Prostate gland (tissue), 2 donors: Measurements from ENCODE around the gene TBC1D22B. TPM values are rescaled to one million over a fixed set of nuclear protein-coding genes. Genes with fewer than 3 reads are reported as not detected.
A peak's percentile ranks its signal among the peaks of the same experiment; 100 is the strongest.

Source experiments
- DNase-seq: peaks from one replicate; pipeline ENCODE4 v3.0.0-alpha.2; 2019; ENCODE audit warnings: low spot score
- H3K27ac ChIP-seq, 2 donors: fragments of 200-600 bp; sonication (generic); 2 replicates each; pipeline ENCODE4 v1.5.1; 2017 to 2019
- H3K27me3 ChIP-seq: fragments of 200-600 bp; sonication (generic); replicated peaks from 2 replicates; pipeline ENCODE4 v1.5.1; 2019; ENCODE audit not compliant: insufficient read depth
- H3K36me3 ChIP-seq, 2 donors: fragments of 200-600 bp; sonication (generic); 1 replicate in 1 of 2; 2 replicates in 1 of 2; pipeline versions ENCODE4 v1.5.1 to v1.8.1; 2017 to 2019
- H3K4me1 ChIP-seq: fragments of 200-600 bp; sonication (generic); replicated peaks from 2 replicates; pipeline ENCODE4 v1.5.1; 2019
- H3K4me3 ChIP-seq, 2 donors: fragments of 200-600 bp; sonication (generic); 2 replicates each; pipeline ENCODE4 v1.5.1; 2017 to 2019
- H3K9me3 ChIP-seq: fragments of 200-600 bp; sonication (generic); 2 replicates; pipeline ENCODE4 v1.5.1; 2017
- POLR2A ChIP-seq: fragments of 450-650 bp; IDR thresholded peaks from one replicate; pipeline ENCODE4 v1.6.1; 2016; ENCODE audit warnings: antibody characterized with exemption, mild to moderate bottlenecking
- POLR2AphosphoS5 ChIP-seq: sonication (generic); formaldehyde crosslinking; IDR thresholded peaks from one replicate; pipeline ENCODE4 v1.6.1; 2017; ENCODE audit warnings: antibody characterized with exemption
- WGBS: methylation state at CpG from one replicate; pipeline ENCODE4 v1.1.5; 2018; 5-methylcytosine and 5-hydroxymethylcytosine counted together
- intact Hi-C: fragments of 100-400 bp; cut with DNase I; formaldehyde crosslinking; loops from one replicate; pipeline ENCODE4 v1.14.2; 2022
- total RNA-seq, 2 donors: library from RNA; depleted of rRNA; stranded (reverse); fragments of >200 nt; gene quantifications; one replicate each; pipeline ENCODE4 v1.1.0, GENCODE V29; 2016
- TF ChIP-seq, protein P1 (sequence below), 4 experiments: fragments of 200-600 bp in 2 of 4; fragments of 450-650 bp in 2 of 4; sonication (generic) in 2 of 4; IDR thresholded peaks; 1 replicate in 3 of 4; 2 replicates in 1 of 4; pipeline ENCODE4 v1.5.1; 2016 to 2019; ENCODE audit warnings: antibody characterized with exemption in 4 of 4, mild to moderate bottlenecking in 2 of 4, moderate library complexity in 2 of 4

The TBC1D22B gene
- total RNA-seq, 2 donors from 2014 or later: 10.7 to 27.0 TPM

DNA sequence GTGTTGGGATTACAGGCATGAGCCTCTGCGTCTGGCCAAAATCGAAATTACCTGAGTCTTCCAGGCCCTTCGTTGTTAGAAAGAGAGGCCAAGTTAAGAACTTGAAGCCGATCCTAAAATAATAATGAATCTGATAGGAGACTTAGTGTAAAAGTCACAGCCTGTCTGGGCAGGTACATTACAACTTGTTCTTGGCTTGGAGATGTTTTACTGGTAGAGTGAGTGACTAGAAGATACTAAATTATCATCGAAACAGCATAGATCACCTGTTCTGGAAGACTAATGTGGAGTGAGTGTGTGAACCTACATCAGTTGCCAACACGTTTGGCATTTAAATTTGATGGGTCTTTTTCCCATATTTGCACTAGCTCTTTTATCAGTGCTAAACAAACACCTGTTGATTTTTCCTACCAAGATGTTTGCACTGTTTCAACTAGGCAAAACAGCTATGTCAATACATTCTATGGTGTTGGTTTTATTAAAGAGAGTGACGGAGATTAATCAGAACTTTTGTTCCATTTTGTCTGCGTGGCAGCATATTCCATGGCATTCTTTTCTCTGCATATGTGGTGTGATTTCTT, 5.0 kb downstream of the TBC1D22B start:
- H3K27ac ChIP-seq: peak overlapping the region; percentile 37 to 44
- no peaks in the 10 kb centered on the region for H3K9me3 ChIP-seq
- H3K36me3 ChIP-seq: no peaks in the 10 kb centered on the region
- H3K4me1 ChIP-seq: no peaks in the 10 kb centered on the region
- WGBS: 36% methylated on average over 8 of the region's 8 CpGs
- intact Hi-C loops: no loop called here
- no peak overlapping the region for H3K4me3 ChIP-seq
- peak; percentile 25 for DNase-seq
- no peaks in the 10 kb centered on the region for H3K27me3 ChIP-seq
- TF ChIP-seq, protein P1, sequence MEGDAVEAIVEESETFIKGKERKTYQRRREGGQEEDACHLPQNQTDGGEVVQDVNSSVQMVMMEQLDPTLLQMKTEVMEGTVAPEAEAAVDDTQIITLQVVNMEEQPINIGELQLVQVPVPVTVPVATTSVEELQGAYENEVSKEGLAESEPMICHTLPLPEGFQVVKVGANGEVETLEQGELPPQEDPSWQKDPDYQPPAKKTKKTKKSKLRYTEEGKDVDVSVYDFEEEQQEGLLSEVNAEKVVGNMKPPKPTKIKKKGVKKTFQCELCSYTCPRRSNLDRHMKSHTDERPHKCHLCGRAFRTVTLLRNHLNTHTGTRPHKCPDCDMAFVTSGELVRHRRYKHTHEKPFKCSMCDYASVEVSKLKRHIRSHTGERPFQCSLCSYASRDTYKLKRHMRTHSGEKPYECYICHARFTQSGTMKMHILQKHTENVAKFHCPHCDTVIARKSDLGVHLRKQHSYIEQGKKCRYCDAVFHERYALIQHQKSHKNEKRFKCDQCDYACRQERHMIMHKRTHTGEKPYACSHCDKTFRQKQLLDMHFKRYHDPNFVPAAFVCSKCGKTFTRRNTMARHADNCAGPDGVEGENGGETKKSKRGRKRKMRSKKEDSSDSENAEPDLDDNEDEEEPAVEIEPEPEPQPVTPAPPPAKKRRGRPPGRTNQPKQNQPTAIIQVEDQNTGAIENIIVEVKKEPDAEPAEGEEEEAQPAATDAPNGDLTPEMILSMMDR (IDR thresholded peaks at IDR 0.05): no peak
- TF ChIP-seq POLR2AphosphoS5 (peak; percentile 66), POLR2A (no peak)

DNA sequence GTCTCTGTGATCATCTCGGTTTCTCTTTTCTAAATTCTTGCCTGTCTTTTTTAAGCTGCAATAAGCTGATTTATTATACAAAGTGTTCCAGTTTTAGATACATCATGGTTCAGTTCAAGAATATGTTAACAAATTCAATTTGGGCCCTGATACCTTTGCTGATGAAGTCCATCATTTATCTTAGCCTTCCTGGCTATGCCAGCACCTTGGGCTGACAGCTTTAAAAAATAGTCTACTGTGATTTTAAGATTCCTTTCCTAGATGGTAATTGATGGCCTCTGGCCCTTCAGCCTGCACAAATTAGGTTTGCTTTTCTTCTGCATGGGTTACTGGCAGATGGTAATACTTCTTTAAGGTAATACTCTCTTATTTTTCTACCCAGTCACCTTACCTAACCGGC, 7.4 kb downstream of the TBC1D22B start:
- no peak for DNase-seq
- 68% methylated on average over 2 of the region's 2 CpGs for WGBS
- intact Hi-C loops: no loop called here
- Histone ChIP-seq H3K4me1 (no peaks in the 10 kb centered on the region), H3K27ac (no peak overlapping the region), H3K9me3 (no peaks in the 10 kb centered on the region), H3K27me3 (no peaks in the 10 kb centered on the region), H3K4me3 (no peak overlapping the region), H3K36me3 (no peaks in the 10 kb centered on the region)
- no peak for TF ChIP-seq POLR2A
- TF ChIP-seq, protein P1 (IDR thresholded peaks at IDR 0.05): no peak
- TF ChIP-seq POLR2AphosphoS5: no peak

DNA sequence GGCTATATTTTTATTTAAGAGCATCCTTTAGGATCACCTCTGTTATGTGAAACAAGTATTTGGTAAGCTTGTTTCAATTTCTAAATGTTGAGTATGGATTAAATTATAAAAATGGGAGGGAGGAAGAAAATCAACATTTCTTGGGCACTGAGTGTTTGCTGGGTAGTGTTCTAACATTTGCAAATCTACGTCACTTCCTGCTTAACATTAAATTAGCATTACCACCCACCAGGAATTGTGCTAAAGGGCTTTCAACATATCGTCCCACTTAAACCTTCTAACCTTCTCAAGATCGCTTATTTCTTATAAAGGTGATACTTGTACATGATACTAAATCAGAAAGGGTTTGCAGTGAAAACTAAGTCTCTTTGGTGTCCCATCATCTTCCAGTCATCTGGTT, 8.3 kb downstream of the TBC1D22B start:
- WGBS: 88% methylated on average over 3 of the region's 3 CpGs
- no peaks in the 10 kb centered on the region for H3K27me3 ChIP-seq
- no peak overlapping the region for H3K27ac ChIP-seq
- H3K4me3 ChIP-seq: no peak overlapping the region
- no peak for DNase-seq
- TF ChIP-seq POLR2A (no peak), POLR2AphosphoS5 (no peak)
- TF ChIP-seq, protein P1 (IDR thresholded peaks at IDR 0.05): no peak
- no peaks in the 10 kb centered on the region for H3K4me1 ChIP-seq
- H3K9me3 ChIP-seq: no peaks in the 10 kb centered on the region
- H3K36me3 ChIP-seq: no peaks in the 10 kb centered on the region
- intact Hi-C loops: no loop called here

DNA sequence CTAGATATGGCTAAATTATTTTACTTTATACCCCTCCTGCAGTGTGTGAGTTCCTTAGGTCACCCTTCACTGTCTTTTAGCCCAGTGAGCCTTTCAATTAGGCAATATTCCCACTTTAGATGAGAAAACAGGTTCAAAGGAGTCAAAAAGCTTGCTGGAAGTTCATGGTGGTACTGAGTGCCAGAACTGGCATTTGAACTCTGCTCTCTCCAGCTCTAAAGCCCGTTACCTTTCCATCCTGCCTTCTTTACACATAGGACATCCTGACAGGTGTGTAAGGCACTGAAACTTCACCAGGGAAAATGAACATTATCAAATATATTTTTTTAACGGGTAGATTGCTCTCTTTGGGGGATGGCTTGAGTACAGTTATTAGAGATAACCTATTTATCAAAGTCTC, 11.5 kb downstream of the TBC1D22B start:
- no peak for DNase-seq
- 93% methylated on average over 2 of the region's 2 CpGs for WGBS
- no peaks in the 10 kb centered on the region for H3K36me3 ChIP-seq
- no peak overlapping the region for H3K4me3 ChIP-seq
- no peak overlapping the region for H3K27ac ChIP-seq
- H3K27me3 ChIP-seq: no peaks in the 10 kb centered on the region
- TF ChIP-seq POLR2AphosphoS5: no peak
- TF ChIP-seq POLR2A: no peak
- TF ChIP-seq, protein P1 (IDR thresholded peaks at IDR 0.05): no peak
- H3K9me3 ChIP-seq: no peaks in the 10 kb centered on the region
- intact Hi-C loops: no loop called here
- no peaks in the 10 kb centered on the region for H3K4me1 ChIP-seq

DNA sequence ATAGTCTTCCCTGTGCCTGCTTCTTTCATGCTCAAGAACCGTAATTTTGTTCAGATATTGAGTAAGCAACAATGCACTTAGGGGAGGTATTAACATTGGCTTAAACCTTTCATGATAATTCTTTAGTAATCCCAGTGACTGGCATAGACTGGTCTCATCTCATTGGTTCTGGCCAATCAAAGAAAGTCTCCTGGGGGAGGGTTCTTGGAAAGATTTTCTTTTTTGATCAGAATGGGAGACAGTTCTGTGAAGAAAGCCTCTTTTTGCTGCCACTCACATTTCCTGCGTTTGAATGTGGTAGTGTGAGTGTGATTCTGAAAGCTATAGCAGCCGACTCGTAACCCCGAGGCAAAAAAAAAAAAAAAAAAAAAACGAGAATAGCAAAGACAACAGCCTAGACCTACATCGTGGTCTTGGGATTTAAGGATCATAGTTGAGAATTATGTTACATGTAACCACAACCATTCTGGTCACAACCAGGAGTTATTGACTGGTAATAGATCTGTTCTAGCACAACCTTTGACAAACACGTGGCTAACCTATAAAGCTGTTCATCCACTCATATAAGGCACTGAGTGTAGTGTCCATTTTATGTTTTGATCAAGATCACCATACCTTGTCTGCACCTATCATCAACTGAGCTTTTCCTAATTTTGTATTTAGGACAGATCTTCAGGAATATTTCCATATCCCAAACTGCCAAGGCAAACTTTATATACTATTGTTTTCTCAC, 15.4 kb downstream of the TBC1D22B start:
- Histone ChIP-seq H3K36me3 (no peaks in the 10 kb centered on the region), H3K9me3 (no peaks in the 10 kb centered on the region), H3K27ac (no peak overlapping the region), H3K4me1 (no peaks in the 10 kb centered on the region), H3K4me3 (no peak overlapping the region), H3K27me3 (no peaks in the 10 kb centered on the region)
- WGBS: 70% methylated on average over 8 of the region's 8 CpGs
- intact Hi-C loops: no loop called here
- TF ChIP-seq POLR2AphosphoS5 (no peak), POLR2A (no peak)
- TF ChIP-seq, protein P1 (IDR thresholded peaks at IDR 0.05): no peak
- no peak for DNase-seq
